ENCODE measurements around the gene ARL11.

ARL11 gene

DNA sequence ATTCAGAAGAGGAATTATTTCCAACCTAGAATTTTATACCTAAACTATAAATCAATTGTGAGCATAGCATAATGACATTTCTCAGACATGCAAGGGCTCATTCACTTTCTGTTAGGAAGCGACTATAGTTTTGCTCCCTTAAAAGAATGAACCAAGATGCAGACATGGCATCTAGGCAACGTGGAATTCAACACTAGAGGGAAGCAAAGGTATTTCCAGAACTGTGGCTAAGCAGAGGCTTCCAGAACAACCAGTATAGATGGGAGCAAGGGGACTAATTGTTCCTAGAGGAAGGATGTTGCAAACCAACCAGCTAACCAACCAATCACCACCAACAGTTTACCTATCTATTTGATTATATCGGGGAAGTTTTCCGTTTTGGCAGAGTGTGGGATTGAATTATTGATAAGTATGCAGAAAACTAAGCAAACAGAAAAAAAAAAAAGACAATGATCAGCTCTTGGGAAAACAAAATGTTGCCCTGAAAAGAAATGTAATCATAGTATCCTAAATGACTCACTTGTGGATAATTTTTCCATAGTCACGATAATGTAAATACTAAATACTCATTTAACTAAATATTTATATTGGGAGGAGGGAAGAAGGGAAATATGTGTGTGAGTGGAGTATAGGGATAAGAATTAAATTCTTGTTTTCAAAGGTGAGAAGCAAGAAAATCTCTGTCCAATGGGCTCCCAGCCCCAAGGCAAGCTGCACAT is 21.1 kb downstream of the ARL11 start:
- no peak for DNase-seq (ENCODE audit: low read depth)

DNA sequence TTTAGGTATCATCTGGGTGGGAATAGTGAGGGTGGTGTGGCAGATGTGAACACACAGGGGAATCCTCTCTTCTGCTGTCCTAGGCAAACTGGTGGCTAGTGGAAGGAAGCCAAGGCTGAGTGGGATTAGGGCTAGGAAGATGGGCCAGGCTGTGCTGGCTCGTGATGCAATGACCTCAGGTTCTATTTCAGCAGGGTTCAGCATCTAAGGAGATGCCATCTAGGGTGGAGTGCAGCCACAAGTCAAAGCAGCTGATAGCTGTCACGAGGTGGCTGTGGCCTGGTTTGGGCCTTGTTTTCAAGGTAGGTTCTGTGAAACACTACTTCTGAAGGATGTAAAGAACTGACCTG is 21.6 kb downstream of the ARL11 start:
- no peak for DNase-seq (ENCODE audit: low read depth)

DNA sequence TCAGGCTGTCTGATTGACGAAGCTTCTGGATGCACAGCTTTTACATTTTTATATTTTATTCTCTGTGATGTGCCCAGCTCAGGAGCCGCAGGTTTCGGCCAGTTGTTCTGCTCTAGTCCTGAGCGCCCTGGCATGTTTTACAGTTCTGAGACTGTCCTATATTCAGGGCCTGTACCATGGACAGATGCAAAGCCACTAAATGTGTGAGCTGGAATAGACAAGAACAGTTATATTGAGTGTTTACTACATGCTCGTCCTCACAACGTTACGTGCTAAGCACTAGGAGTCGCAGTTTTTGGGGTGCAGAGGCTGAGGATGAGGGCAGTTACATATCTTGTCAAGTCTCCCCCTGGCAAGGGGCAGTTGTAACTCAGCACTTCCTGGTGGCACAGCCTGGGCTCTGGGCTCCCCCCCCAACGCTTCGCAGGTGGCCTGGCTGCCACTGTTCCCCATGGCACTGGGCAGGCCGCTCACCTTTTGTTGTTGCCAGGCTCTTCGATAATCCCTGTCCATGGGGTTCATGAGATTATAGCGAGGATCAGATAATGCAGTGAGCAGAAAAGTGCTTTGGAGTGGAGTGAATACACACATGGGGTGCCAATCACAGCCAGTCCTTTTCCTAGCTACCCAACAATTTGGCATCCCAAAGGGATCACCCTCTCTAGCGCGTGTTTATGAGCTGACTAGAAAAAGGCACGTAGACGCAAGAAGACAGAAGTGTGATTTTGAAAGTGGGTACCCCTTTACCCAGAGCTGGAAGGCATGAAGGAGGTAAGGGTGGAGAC is 23.5 kb downstream of the ARL11 start:
- no peak for DNase-seq (ENCODE audit: low read depth)

DNA sequence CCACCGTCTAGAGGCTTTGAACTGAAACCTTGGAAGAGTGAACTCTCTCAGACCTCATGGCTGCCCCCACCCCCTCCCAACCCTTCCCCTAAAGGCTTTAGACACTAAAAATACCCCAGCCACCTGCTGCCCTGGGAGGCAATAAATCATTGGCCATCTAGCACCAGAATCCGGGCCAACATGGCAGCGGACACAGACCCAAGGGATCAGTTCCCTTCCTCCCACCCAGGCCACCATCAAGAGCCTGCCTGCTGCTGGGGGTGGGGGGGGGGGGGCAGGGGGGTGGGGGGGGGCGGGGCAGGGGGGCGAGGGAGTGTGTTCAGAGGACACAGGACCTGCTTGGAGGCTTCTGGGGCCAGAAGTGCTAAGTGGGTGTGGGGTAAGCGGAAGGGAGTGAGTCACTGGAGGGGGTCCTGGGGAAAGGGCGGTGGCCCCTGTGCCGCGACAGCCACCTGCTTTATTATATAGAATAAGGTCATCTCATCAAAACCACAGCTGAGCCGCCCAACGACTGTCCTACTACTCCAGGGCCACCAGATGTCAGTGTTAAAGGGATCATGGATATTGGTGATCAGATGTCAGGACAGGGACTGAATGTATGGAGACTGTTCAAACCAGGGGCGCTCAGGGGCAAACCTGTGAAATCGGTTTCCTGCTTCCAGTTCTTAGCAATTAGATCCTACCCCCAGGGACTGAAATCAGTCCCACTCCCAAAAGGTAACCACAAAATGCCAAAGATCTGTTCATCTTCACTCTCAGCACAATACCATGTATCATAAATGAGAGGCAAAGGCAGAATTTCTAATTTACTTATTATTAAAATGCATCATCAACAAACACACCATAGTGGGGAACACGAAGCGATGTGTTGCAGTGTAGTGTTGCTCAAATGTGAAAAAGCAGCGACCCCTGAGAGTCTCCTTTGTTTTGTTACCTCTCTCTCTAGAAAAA is 24.3 kb downstream of the ARL11 start:
- DNase-seq (ENCODE audit: low read depth): no peak

DNA sequence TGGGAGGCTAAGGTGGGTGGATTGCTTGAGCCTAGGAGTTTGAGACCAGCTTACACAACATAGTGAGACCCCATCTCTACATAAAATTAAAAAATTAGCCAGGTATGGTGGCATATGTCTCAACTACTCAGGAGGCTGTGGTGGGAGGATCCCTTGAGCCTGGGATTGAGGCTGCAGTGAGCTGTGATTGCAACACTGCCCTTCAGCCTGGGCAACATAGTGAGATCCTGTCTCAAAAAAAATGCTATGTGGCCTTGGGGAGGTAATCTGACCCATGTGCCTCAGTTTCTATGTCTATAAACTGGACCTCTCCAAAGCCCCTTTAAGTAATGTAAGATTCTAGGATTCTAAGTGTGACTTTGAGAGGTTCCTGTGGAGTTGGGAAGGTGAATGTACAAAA is 25.2 kb downstream of the ARL11 start:
- DNase-seq (ENCODE audit: low read depth): no peak

DNA sequence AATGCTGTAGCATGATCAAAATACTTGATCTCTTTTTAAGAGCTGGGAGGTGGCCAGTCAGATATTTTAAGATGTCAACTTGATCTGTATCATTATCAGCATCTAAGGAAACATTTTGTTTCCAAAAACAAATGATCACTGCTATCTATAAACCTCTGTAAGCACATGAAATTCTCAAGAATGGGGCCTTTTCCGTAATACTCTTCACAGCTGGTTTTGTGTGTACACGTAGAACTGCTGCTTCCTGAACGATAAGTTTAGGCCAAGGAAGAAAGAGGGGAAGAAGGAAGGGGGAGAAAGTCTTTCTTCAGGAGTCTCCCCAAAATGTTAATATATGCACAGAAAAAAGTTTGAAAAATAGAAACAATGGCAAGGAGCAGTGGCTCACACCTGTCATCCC is 25.7 kb downstream of the ARL11 start:
- DNase-seq (ENCODE audit: low read depth): no peak

DNA sequence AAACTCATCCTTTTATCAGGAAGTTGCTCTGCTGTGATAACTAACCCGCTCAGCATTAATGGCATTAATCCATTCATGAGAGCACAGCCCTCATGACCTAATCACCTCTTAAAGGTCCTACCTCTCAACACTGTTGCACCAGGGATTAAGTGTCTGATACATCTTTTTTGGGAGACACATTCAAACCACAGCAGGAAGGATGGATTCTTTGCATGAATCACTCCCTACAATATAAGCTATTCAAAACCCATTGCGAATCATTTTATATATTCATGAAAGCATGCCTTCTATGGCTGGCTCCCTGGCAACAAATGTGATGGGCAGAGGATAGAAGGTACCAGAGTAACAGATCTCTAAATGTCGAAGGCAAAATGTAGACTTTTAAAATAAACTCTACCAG is 27.6 kb downstream of the ARL11 start:
- no peak for DNase-seq (ENCODE audit: low read depth)

DNA sequence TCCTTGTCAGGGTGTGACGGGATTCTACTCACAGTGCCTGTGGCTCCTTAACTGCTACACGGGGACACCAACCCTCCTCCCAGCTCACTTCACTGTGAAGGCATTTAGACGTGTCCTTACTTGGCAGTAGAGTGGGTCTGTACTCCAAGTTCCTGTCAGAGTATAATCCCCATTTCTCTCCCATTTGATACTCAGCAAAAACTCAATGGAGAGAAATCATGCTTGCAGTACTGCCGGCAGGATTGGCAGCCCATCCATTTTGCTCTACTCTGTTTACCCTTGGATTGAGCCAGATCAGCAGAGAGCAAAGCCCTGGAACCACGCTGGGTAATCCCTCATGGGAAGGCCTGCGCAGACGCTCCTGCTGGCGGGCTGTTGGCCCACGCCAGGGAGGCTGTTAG is 28.9 kb downstream of the ARL11 start:
- DNase-seq (ENCODE audit: low read depth): no peak

DNA sequence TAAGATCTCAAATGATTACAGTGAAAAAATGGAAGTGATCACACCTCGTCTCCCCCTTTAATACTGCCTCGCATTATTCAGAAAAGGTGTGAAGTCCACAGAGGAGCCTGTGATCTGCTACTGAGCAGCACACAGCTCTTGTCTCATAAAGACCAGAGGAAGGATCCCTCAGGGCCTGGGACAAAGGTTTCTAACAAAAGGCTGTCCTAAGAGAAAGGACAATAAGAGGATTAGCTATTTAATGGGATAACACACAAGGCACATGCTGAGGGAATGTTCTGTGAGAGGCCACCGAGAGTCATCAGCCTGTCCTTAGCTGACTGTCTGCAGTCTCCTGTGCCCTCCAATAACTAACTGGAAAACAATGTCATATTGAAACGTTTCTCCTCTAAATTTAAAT is 36.3 kb downstream of the ARL11 start:
- no peak for DNase-seq (ENCODE audit: low read depth)

DNA sequence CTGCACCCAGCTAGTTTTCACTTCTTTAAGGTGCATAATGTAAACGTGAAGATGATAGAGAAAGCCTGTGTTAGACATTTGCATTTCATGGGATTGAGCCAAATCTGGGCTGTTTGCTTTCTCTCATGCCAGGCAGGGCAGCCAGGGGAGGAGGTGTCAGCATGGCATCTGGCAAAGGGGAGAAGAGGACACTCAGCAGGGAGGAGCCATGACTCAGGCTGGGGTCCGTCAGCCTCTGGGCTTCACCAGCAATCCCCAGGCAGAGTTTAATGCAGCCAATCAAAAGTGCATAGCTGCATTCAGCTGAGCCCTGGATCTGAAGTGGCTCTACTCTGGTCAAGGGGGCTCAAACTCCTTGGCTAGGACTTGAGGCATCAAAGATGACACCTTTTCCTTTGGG is 39.5 kb downstream of the ARL11 start:
- DNase-seq (ENCODE audit: low read depth): no peak

DNA sequence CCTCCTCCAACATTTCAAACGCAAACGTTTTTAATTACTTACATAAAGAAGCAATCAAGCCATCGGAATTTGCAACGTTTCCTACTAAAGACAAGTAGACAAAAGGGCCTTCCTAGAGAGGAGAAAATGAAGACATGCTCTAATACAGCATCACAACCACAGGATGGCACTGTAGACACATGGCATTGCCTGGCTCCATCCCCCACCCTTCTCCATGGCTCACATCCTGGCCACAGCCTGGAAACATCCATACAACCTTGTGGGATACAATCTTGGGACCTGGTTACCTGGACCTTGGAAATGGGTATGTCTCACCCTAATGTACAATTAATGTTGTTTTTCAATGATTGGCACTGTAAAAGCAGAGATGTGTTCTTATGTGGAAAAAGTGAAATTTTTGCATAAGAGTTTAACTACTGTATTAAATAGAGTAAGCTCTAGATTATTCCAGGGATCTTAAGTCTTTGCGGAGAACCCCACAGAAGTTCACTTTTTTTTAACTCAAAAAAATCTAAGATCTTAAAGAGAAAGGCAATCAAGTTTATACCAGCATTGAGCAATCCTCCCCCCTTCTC is 41.5 kb downstream of the ARL11 start:
- DNase-seq (ENCODE audit: low read depth): no peak

DNA sequence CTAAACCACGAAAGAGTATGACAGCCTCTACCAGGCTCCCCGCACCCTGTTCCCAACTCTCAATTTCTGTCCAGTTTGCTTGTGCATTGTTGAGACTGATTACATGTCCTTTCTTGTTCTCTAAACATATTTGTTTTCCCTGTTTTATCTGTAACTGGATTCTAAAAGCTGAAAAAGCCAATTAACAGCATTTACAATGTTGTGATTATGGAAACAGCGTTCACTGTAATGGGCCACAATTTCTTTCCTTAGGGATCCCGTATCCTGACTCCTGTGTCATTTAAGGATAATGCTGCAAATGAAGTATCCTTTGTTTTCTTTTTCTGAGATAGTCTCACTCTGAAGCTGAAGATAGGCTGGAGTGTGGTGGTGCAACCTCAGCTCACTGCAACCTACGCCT is 42.5 kb downstream of the ARL11 start:
- DNase-seq (ENCODE audit: low read depth): no peak

DNA sequence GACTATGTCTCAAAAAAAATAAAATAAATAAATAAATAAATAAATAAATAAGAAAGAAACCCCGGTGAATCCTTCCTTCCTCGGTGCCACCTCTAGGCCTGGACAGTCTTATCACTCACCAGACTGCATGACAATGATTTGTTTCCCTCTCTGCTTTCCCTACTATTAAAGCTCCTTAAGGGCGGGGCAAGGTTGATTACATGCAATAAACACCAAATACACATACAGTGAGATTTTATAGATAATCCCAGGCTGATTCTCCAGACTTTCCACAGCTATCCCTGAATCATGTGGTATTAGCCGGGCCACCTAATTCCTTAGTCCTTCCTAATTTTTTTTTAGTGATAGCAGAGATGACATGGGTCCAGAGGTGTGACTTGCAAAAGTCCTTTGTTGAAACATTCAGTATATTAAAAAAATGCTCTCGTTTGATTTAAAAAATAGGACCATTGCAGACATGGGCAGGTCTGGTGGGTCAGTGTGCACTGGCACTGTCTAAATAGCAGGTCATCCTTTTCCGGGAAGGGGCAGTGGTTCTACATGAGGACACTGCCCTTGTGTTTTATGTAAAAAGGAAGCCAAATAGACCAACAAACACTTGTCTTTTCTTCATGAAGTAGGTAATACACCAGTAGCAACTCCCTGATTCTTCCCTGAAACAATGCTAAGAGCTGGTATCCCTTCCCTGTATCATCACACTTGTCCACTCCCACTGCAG is 48.4 kb downstream of the ARL11 start:
- DNase-seq (ENCODE audit: low read depth): no peak

DNA sequence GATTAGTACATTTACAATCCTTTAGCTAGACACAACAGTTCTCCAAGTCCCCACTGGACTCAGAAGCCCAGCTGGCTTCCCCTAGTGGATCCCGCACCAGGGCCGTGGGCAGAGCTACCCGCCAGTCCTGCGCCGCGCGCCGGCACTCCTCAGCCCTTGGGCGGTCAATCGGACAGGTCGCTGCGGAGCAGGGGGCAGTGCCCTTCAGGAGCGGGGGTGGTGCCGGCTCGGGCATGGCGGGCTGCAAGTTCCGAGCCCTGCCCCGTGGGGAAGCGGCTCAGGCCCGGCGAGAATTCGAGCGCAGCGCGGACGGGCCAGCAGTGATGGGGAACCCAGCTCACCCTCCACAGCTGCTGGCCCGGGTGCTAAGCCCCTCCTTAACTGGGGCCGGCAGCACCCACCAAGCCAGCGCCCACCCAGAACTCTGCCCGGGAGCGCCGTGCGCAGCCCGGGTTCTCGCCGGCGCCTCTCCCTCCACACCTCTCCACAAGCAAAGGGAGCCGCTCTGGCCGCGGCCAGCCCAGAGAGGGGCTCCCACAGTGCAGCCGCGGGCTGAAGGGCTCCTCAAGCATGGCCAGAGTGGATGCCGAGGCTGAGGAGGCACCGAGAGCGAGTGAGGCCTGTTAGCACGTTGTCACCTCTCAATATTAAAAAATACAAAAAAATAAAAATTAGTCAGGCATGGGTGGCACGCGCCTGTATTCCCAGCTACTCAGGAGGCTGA is 50.0 kb downstream of the ARL11 start:
- no peak for DNase-seq (ENCODE audit: low read depth)

DNA sequence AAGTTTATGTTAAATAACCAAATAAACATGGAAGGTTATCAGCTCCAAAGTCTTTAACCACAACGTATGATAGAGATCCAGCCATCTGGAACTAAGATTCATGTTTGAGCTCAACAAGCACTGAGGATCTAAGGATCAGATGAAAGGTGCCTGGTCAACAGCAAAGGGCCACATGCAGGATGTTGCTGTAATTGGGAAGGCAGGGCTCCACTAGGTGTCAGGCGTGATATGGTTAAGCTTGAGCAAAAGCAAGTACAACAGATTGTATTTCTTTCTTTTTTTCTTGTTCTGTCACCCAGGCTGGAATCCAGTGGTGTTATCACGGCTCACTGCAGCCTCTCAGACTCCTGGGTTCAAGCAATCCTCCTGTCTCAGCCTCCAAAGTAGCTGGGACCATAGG is 50.9 kb downstream of the ARL11 start:
- DNase-seq (ENCODE audit: low read depth): no peak

DNA sequence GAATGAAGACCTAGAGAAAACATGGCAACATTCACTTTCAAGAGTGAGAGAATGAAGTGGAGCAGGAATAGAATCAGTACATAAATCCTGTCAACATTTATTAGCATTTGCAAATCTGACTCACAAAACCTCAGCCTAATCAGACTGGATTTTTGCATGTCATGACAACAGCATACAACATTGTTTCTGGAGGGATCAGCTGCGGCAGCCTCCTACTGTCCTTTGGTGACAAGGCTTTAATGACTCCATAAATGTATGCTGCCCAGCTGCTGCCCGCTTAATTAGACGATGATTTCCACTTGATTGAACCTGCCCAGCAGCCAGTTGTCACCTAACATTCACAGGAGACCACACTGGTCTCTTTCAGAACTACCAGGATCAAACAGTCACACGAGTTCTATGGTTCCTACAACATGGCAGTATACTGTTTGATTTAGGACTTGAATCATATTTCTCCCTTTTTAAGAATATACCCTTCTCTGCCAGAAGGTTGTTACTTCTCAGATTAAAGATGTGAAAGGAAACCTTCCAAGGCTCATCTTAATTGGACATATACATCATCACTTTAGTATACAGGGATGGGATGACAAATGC is 53.6 kb downstream of the ARL11 start:
- no peak for DNase-seq (ENCODE audit: low read depth)
